Nephron (organoid): ENCODE data around the gene HOXD10.

ENCODE experiments used
- H3K27ac Mint-ChIP-seq, 3 experiments: 2 replicates each; pipeline ENCODE4 v1.8.0; 2020; ENCODE audit warnings: mixed read lengths in 3 of 3, mild to moderate bottlenecking in 2 of 3, moderate library complexity in 1 of 3
- H3K27me3 Mint-ChIP-seq: 2 replicates; pipeline ENCODE4 v1.8.0; 2021; ENCODE audit warnings: low read depth, mild to moderate bottlenecking, moderate library complexity, mixed read lengths
- H3K36me3 Mint-ChIP-seq: 2 replicates; pipeline ENCODE4 v1.8.0; 2020; ENCODE audit warnings: low read depth, mixed read lengths
- H3K4me1 Mint-ChIP-seq: 2 replicates; pipeline ENCODE4 v1.8.0; 2020; ENCODE audit warnings: mixed read lengths
- H3K4me3 Mint-ChIP-seq, 3 experiments: 2 replicates each; pipeline ENCODE4 v1.8.0; 2020; ENCODE audit warnings: mild to moderate bottlenecking in 3 of 3, mixed read lengths in 3 of 3, moderate library complexity in 2 of 3
- H3K9me3 Mint-ChIP-seq: 2 replicates; pipeline ENCODE4 v1.8.0; 2020; ENCODE audit warnings: mixed read lengths
- CTCF ChIP-seq, 3 experiments: fragments of 200-600 bp; sonication (generic); IDR thresholded peaks; one replicate each; pipeline ENCODE4 v1.5.0; 2021; ENCODE audit warnings: antibody characterized with exemption in 3 of 3; ENCODE audit not compliant: unreplicated experiment in 3 of 3

The HOXD10 gene

DNA sequence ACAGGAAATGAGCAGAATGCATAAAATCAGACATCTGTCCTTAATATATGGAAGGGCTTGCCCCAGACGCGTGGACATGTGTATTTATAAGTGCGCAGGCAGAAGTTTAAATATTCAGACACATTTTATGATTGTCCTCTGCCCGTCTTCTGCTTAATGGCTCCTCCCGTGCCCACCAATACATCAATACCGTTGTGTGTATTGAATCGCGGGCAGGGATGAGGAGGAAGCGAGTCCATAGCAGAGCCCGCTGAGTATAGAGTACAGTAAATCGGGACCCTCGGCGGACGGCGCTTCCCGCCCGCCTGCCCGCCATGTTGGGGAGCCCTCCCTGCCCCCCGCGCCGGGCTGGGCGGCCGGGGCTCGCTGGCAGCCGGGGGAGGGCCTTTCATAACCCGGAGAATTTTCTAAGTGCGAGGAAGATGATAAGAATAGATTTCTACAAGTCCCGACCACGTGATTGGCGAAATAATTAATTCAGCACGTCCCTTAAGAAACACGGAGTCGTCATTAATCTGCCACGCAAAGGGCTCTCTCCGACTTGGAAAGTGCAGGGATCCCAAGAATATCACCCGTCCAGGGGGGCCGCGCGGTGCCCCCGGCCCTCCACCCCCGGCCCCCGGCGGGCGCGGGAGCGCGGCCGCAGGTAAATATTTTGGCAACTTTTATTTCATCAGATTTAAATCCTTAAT is 40.4 kb downstream of the HOXD10 start, which contains the start of gene HOXD3:
Gene HOXD3 (plus strand): TSS at position 501 of the 692 bp plus-strand sequence. CDS start 11,808 bp downstream, outside the sequence.
- Mint-ChIP-seq H3K4me3 (peak within 1 kb of the TSS; percentile 81 to 89 (median 83)), H3K9me3 (no peaks in the 10 kb centered on the region), H3K27me3 (peaks cover 14% of the 10 kb centered on the region), H3K36me3 (peaks cover 43% of the 10 kb centered on the region), H3K27ac (peak within 1 kb of the TSS; percentile 95 to 99 (median 99)), H3K4me1 (peaks cover 66% of the 10 kb centered on the region)
- no peak for TF ChIP-seq CTCF (IDR thresholded peaks at IDR 0.05; ENCODE audit: unreplicated experiment in 3 of 3)

GRCh38 chr2:176157499-176158185 is 41.1 kb downstream of the HOXD10 start:
- H3K4me1 Mint-ChIP-seq = peaks cover 67% of the 10 kb centered on the region
- H3K9me3 Mint-ChIP-seq = no peaks in the 10 kb centered on the region
- peaks cover 37% of the 10 kb centered on the region for H3K36me3 Mint-ChIP-seq
- H3K4me3 Mint-ChIP-seq = peak overlapping the region; percentile 79 to 89 (median 83)
- H3K27ac Mint-ChIP-seq = peak overlapping the region; percentile 95 to 99 (median 99)
- peaks cover 14% of the 10 kb centered on the region for H3K27me3 Mint-ChIP-seq
- no peak for TF ChIP-seq CTCF (IDR thresholded peaks at IDR 0.05; ENCODE audit: unreplicated experiment in 3 of 3)

DNA sequence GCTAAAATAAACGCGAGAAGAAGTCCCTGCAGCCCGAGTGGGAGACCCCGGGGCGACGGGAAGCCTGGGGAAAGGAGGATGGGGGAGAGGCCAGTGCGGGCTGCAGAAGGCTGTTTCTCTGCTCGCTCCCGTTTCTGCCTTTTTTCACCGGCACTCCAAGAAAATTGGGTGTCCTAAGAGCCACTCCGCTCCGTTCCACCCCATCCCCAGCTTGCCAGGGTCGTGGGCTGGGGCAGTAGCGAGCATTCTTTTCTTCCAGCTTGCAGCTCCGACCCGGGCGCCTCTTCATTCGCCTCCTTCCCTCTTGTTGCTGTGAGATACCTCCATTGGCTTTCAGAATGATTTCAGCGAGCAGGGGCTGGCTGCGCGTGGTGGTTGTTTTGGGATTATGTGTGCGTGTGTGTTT is 41.6 kb downstream of the HOXD10 start:
- Mint-ChIP-seq H3K4me1 (peaks cover 70% of the 10 kb centered on the region), H3K4me3 (peak overlapping the region; percentile 79 to 89 (median 83)), H3K27ac (peak overlapping the region; percentile 95 to 99 (median 99)), H3K36me3 (peaks cover 34% of the 10 kb centered on the region), H3K9me3 (no peaks in the 10 kb centered on the region), H3K27me3 (peaks cover 17% of the 10 kb centered on the region)
- TF ChIP-seq CTCF (IDR thresholded peaks at IDR 0.05; ENCODE audit: unreplicated experiment in 3 of 3) = no peak

- peak overlapping the region; percentile 95 to 99 (median 99) for H3K27ac Mint-ChIP-seq
- H3K4me1 Mint-ChIP-seq = peaks cover 73% of the 10 kb centered on the region
Observed at GRCh38 chr2:176158855-176159662, 42.5 kb downstream of the HOXD10 start.

More at GRCh38 chr2:176158855-176159662, 42.5 kb downstream of the HOXD10 start:
- Mint-ChIP-seq H3K27me3 (peaks cover 19% of the 10 kb centered on the region), H3K36me3 (peaks cover 29% of the 10 kb centered on the region), H3K9me3 (no peaks in the 10 kb centered on the region), H3K4me3 (peak overlapping the region; percentile 79 to 89 (median 88))
- TF ChIP-seq CTCF (IDR thresholded peaks at IDR 0.05; ENCODE audit: unreplicated experiment in 3 of 3) = no peak
